ENCODE results near the gene RIBC2.
A peak's percentile ranks its signal among the peaks of the same experiment; 100 is the strongest.
"Not testable (repeated sequence)": the region's sequence is repeated elsewhere in the genome, so short reads cannot be mapped to it uniquely, and the experiment has no call there.

The RIBC2 gene

GRCh38 chr22:45456811-45457210 is 43.3 kb downstream of the RIBC2 start:
- no peaks in the 10 kb centered on the region for H3K9me3 ChIP-seq (ENCODE audit: control insufficient read depth, insufficient read depth, low read length)
- no peak overlapping the region for H3K4me3 ChIP-seq (ENCODE audit: low read length)
- DNase-seq (ENCODE audit: low read depth, low spot score) = no peak
- no peak overlapping the region for H3K27ac ChIP-seq (ENCODE audit: low read length)
- no peaks in the 10 kb centered on the region for H3K36me3 ChIP-seq (ENCODE audit: control insufficient read depth, insufficient read depth, low read length)
- no peaks in the 10 kb centered on the region for H3K4me1 ChIP-seq (ENCODE audit: control insufficient read depth, insufficient read depth, low read length)
- no CpG with 5 or more reads among the region's 8 CpGs for WGBS (ENCODE audit: insufficient coverage, insufficient read length)
- no peaks in the 10 kb centered on the region for H3K27me3 ChIP-seq (ENCODE audit: control insufficient read depth, insufficient read depth, low read length)

- DNase-seq (ENCODE audit: low read depth, low spot score) = no peak
- Histone ChIP-seq H3K27ac (ENCODE audit: low read length) (no peak overlapping the region), H3K27me3 (ENCODE audit: control insufficient read depth, insufficient read depth, low read length) (no peaks in the 10 kb centered on the region), H3K4me3 (ENCODE audit: low read length) (no peak overlapping the region), H3K9me3 (ENCODE audit: control insufficient read depth, insufficient read depth, low read length) (no peaks in the 10 kb centered on the region), H3K4me1 (ENCODE audit: control insufficient read depth, insufficient read depth, low read length) (no peaks in the 10 kb centered on the region), H3K36me3 (ENCODE audit: control insufficient read depth, insufficient read depth, low read length) (no peaks in the 10 kb centered on the region)
- no CpG with 5 or more reads among the region's 13 CpGs for WGBS (ENCODE audit: insufficient coverage, insufficient read length)
Measured at GRCh38 chr22:45458532-45458931, 45.0 kb downstream of the RIBC2 start.

GRCh38 chr22:45459235-45459634 is 45.7 kb downstream of the RIBC2 start:
- Histone ChIP-seq H3K27me3 (ENCODE audit: control insufficient read depth, insufficient read depth, low read length) (no peaks in the 10 kb centered on the region), H3K27ac (ENCODE audit: low read length) (no peak overlapping the region), H3K36me3 (ENCODE audit: control insufficient read depth, insufficient read depth, low read length) (no peaks in the 10 kb centered on the region), H3K4me3 (ENCODE audit: low read length) (no peak overlapping the region), H3K4me1 (ENCODE audit: control insufficient read depth, insufficient read depth, low read length) (no peaks in the 10 kb centered on the region), H3K9me3 (ENCODE audit: control insufficient read depth, insufficient read depth, low read length) (no peaks in the 10 kb centered on the region)
- DNase-seq (ENCODE audit: low read depth, low spot score) = no peak
- WGBS (ENCODE audit: insufficient coverage, insufficient read length) = no CpG with 5 or more reads among the region's 8 CpGs

GRCh38 chr22:45460288-45461109 is 47.0 kb downstream of the RIBC2 start:
- no peak overlapping the region for H3K27ac ChIP-seq (ENCODE audit: low read length)
- H3K4me3 ChIP-seq (ENCODE audit: low read length) = no peak overlapping the region
- H3K9me3 ChIP-seq (ENCODE audit: control insufficient read depth, insufficient read depth, low read length) = no peaks in the 10 kb centered on the region
- no peaks in the 10 kb centered on the region for H3K36me3 ChIP-seq (ENCODE audit: control insufficient read depth, insufficient read depth, low read length)
- no peaks in the 10 kb centered on the region for H3K27me3 ChIP-seq (ENCODE audit: control insufficient read depth, insufficient read depth, low read length)
- H3K4me1 ChIP-seq (ENCODE audit: control insufficient read depth, insufficient read depth, low read length) = no peaks in the 10 kb centered on the region
- DNase-seq (ENCODE audit: low read depth, low spot score) = no peak
- WGBS (ENCODE audit: insufficient coverage, insufficient read length) = no CpG with 5 or more reads among the region's 14 CpGs

- peak; percentile 13 for DNase-seq (ENCODE audit: low read depth, low spot score)
- no peak overlapping the region for H3K27ac ChIP-seq (ENCODE audit: low read length)
- no peaks in the 10 kb centered on the region for H3K4me1 ChIP-seq (ENCODE audit: control insufficient read depth, insufficient read depth, low read length)
- H3K27me3 ChIP-seq (ENCODE audit: control insufficient read depth, insufficient read depth, low read length) = no peaks in the 10 kb centered on the region
- H3K36me3 ChIP-seq (ENCODE audit: control insufficient read depth, insufficient read depth, low read length) = no peaks in the 10 kb centered on the region
- H3K9me3 ChIP-seq (ENCODE audit: control insufficient read depth, insufficient read depth, low read length) = no peaks in the 10 kb centered on the region
- H3K4me3 ChIP-seq (ENCODE audit: low read length) = no peak overlapping the region
- no CpG with 5 or more reads among the region's 6 CpGs for WGBS (ENCODE audit: insufficient coverage, insufficient read length)
Measured at GRCh38 chr22:45462034-45462655, 48.7 kb downstream of the RIBC2 start.

GRCh38 chr22:45463691-45464090 is 50.2 kb downstream of the RIBC2 start:
- not testable (repeated sequence) for H3K4me1 ChIP-seq (ENCODE audit: control insufficient read depth, insufficient read depth, low read length); H3K27ac ChIP-seq (ENCODE audit: low read length); H3K4me3 ChIP-seq (ENCODE audit: low read length); H3K9me3 ChIP-seq (ENCODE audit: control insufficient read depth, insufficient read depth, low read length); DNase-seq (ENCODE audit: low read depth, low spot score); H3K36me3 ChIP-seq (ENCODE audit: control insufficient read depth, insufficient read depth, low read length); H3K27me3 ChIP-seq (ENCODE audit: control insufficient read depth, insufficient read depth, low read length)
- WGBS (ENCODE audit: insufficient coverage, insufficient read length) = no CpG with 5 or more reads among the region's 3 CpGs

GRCh38 chr22:45465633-45466032 is 52.1 kb downstream of the RIBC2 start:
- no CpG with 5 or more reads among the region's 3 CpGs for WGBS (ENCODE audit: insufficient coverage, insufficient read length)
- H3K4me1 ChIP-seq (ENCODE audit: control insufficient read depth, insufficient read depth, low read length) = no peaks in the 10 kb centered on the region

GRCh38 chr22:45468872-45469271 is 55.4 kb downstream of the RIBC2 start:
- WGBS (ENCODE audit: insufficient coverage, insufficient read length) = no CpG with 5 or more reads among the region's 7 CpGs
- no peaks in the 10 kb centered on the region for H3K4me1 ChIP-seq (ENCODE audit: control insufficient read depth, insufficient read depth, low read length)
- no peak overlapping the region for H3K27ac ChIP-seq (ENCODE audit: low read length)
- no peak overlapping the region for H3K4me3 ChIP-seq (ENCODE audit: low read length)
- DNase-seq (ENCODE audit: low read depth, low spot score) = no peak
- no peaks in the 10 kb centered on the region for H3K27me3 ChIP-seq (ENCODE audit: control insufficient read depth, insufficient read depth, low read length)
- no peaks in the 10 kb centered on the region for H3K36me3 ChIP-seq (ENCODE audit: control insufficient read depth, insufficient read depth, low read length)
- no peaks in the 10 kb centered on the region for H3K9me3 ChIP-seq (ENCODE audit: control insufficient read depth, insufficient read depth, low read length)

More at GRCh38 chr22:45465633-45466032, 52.1 kb downstream of the RIBC2 start:
- Histone ChIP-seq H3K4me3 (ENCODE audit: low read length) (no peak overlapping the region), H3K36me3 (ENCODE audit: control insufficient read depth, insufficient read depth, low read length) (no peaks in the 10 kb centered on the region), H3K9me3 (ENCODE audit: control insufficient read depth, insufficient read depth, low read length) (no peaks in the 10 kb centered on the region), H3K27ac (ENCODE audit: low read length) (no peak overlapping the region), H3K27me3 (ENCODE audit: control insufficient read depth, insufficient read depth, low read length) (no peaks in the 10 kb centered on the region)
- DNase-seq (ENCODE audit: low read depth, low spot score) = no peak

GRCh38 chr22:45469281-45470073 is 56.0 kb downstream of the RIBC2 start:
- Histone ChIP-seq H3K27ac (ENCODE audit: low read length) (no peak overlapping the region), H3K36me3 (ENCODE audit: control insufficient read depth, insufficient read depth, low read length) (no peaks in the 10 kb centered on the region), H3K4me3 (ENCODE audit: low read length) (no peak overlapping the region), H3K27me3 (ENCODE audit: control insufficient read depth, insufficient read depth, low read length) (no peaks in the 10 kb centered on the region), H3K9me3 (ENCODE audit: control insufficient read depth, insufficient read depth, low read length) (no peaks in the 10 kb centered on the region), H3K4me1 (ENCODE audit: control insufficient read depth, insufficient read depth, low read length) (no peaks in the 10 kb centered on the region)
- DNase-seq (ENCODE audit: low read depth, low spot score) = no peak
- WGBS (ENCODE audit: insufficient coverage, insufficient read length) = no CpG with 5 or more reads among the region's 8 CpGs

GRCh38 chr22:45470871-45471270 is 57.4 kb downstream of the RIBC2 start:
- H3K4me1 ChIP-seq (ENCODE audit: control insufficient read depth, insufficient read depth, low read length) = no peaks in the 10 kb centered on the region
- no peak overlapping the region for H3K27ac ChIP-seq (ENCODE audit: low read length)
- H3K9me3 ChIP-seq (ENCODE audit: control insufficient read depth, insufficient read depth, low read length) = no peaks in the 10 kb centered on the region
- H3K4me3 ChIP-seq (ENCODE audit: low read length) = no peak overlapping the region
- WGBS (ENCODE audit: insufficient coverage, insufficient read length) = no CpG with 5 or more reads among the region's 11 CpGs
- H3K27me3 ChIP-seq (ENCODE audit: control insufficient read depth, insufficient read depth, low read length) = no peaks in the 10 kb centered on the region
- DNase-seq (ENCODE audit: low read depth, low spot score) = no peak
- H3K36me3 ChIP-seq (ENCODE audit: control insufficient read depth, insufficient read depth, low read length) = no peaks in the 10 kb centered on the region

Data from iPS DF 6.9 (cell line).